Measurements from ENCODE around the gene ATOH1. TPM values are rescaled to one million over a fixed set of nuclear protein-coding genes. Genes with fewer than 3 reads are reported as not detected.

The ATOH1 gene
- total and polyA plus RNA-seq, 2 of the 4 experiments (the other 2 are of a cell fraction) = not detected

GRCh38 chr4:93852680-93853079 is 24.1 kb downstream of the ATOH1 start:
- TF ChIP-seq SMC3 (IDR thresholded peaks at IDR 0.05; ENCODE audit: low read depth, low read length) (no peak), MXI1 (IDR thresholded peaks at IDR 0.05; ENCODE audit: borderline replicate concordance, low read depth, low read length) (no peak), FOS (IDR thresholded peaks at IDR 0.05; ENCODE audit: low read depth, low read length) (no peak), NFE2L2 (IDR thresholded peaks at IDR 0.05; ENCODE audit: low read depth, low read length) (no peak), CEBPB (IDR thresholded peaks at IDR 0.05; ENCODE audit: low read depth, low read length) (no peak), MAFK (IDR thresholded peaks at IDR 0.05; ENCODE audit: low read depth, low read length) (no peak), POLR2A (IDR thresholded peaks at IDR 0.05; ENCODE audit: low read depth, low read length) (no peak), MAZ (IDR thresholded peaks at IDR 0.05; ENCODE audit: borderline replicate concordance, low read depth, low read length) (no peak), USF2 (IDR thresholded peaks at IDR 0.05; ENCODE audit: low read depth, low read length) (no peak), BHLHE40 (IDR thresholded peaks at IDR 0.05; ENCODE audit: low read depth, low read length) (no peak)
- TF ChIP-seq, protein P1, sequence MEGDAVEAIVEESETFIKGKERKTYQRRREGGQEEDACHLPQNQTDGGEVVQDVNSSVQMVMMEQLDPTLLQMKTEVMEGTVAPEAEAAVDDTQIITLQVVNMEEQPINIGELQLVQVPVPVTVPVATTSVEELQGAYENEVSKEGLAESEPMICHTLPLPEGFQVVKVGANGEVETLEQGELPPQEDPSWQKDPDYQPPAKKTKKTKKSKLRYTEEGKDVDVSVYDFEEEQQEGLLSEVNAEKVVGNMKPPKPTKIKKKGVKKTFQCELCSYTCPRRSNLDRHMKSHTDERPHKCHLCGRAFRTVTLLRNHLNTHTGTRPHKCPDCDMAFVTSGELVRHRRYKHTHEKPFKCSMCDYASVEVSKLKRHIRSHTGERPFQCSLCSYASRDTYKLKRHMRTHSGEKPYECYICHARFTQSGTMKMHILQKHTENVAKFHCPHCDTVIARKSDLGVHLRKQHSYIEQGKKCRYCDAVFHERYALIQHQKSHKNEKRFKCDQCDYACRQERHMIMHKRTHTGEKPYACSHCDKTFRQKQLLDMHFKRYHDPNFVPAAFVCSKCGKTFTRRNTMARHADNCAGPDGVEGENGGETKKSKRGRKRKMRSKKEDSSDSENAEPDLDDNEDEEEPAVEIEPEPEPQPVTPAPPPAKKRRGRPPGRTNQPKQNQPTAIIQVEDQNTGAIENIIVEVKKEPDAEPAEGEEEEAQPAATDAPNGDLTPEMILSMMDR (conservative IDR thresholded peaks at IDR 0.05; ENCODE audit: low read depth, low read length) = no peak
- H4K91ac ChIP-seq (ENCODE audit: insufficient read depth, low read depth, low read length) = no peak overlapping the region
- no peak for DNase-seq
- no peak overlapping the region for H2BK20ac ChIP-seq (ENCODE audit: low read depth, low read length)
- no peak for ATAC-seq (ENCODE audit: low read depth)
- no peak overlapping the region for H2AFZ ChIP-seq (replicated peaks; ENCODE audit: low read length, poor library complexity)
- H3K9me3 ChIP-seq (ENCODE audit: control insufficient read depth, insufficient read depth, low read length) = no peaks in the 10 kb centered on the region
- no peaks in the 10 kb centered on the region for H3K9me1 ChIP-seq (ENCODE audit: insufficient read depth, low read length)
- H3K27ac ChIP-seq (ENCODE audit: insufficient read depth, low read length) = no peak overlapping the region
- dilution Hi-C loops (cut with HindIII; ENCODE audit: low sequenced_read_pairs, unreplicated experiment) (no loop called here), intact Hi-C loops (cut with micrococcal nuclease) (no loop called here), in situ Hi-C loops (cut with MboI; ENCODE audit: low sequenced_read_pairs) (no loop called here)
- H2AK5ac ChIP-seq (ENCODE audit: low read depth, low read length) = no peak overlapping the region
- H4K8ac ChIP-seq (ENCODE audit: low read depth in 2 of 2, low read length in 2 of 2) = no peak overlapping the region
- no peaks in the 10 kb centered on the region for H3K36me3 ChIP-seq (ENCODE audit: control insufficient read depth, insufficient read depth, low read length)
- H3K4me1 ChIP-seq (ENCODE audit: control insufficient read depth, insufficient read depth, low read length) = no peaks in the 10 kb centered on the region
- no peaks in the 10 kb centered on the region for H3K79me1 ChIP-seq (ENCODE audit: low read depth in 1 of 2, low read length in 2 of 2)
- no peak overlapping the region for H3K18ac ChIP-seq (ENCODE audit: low read depth, low read length)
- POLR2A ChIA-PET (ENCODE audit: unreplicated experiment) = no interaction called here
- no peak overlapping the region for H3K9ac ChIP-seq (ENCODE audit: low read depth, low read length)
- no TSS peak for BruUV-seq (replicated peaks)
- no peak overlapping the region for H3K56ac ChIP-seq (ENCODE audit: extremely low read depth, insufficient read depth, low read length)
- H2BK15ac ChIP-seq (ENCODE audit: low read depth, low read length) = no peak overlapping the region
- H2BK5ac ChIP-seq (ENCODE audit: low read depth, low read length, poor library complexity, severe bottlenecking) = no peak overlapping the region
- H3K4me3 ChIP-seq (ENCODE audit: insufficient read depth, low read depth, low read length) = no peak overlapping the region
- H3K27me3 ChIP-seq (ENCODE audit: control insufficient read depth, insufficient read depth, low read length) = no peaks in the 10 kb centered on the region
- no peak overlapping the region for H3K14ac ChIP-seq (replicated peaks; ENCODE audit: low read depth, low read length)
- CTCF ChIA-PET = no interaction called here
- H4K20me1 ChIP-seq (ENCODE audit: insufficient read depth, low read length) = no peaks in the 10 kb centered on the region
- no peak overlapping the region for H2BK120ac ChIP-seq (ENCODE audit: low read depth, low read length)
- no peak overlapping the region for H3K4ac ChIP-seq (ENCODE audit: low read depth, low read length)
- no peak overlapping the region for H2AK9ac ChIP-seq (replicated peaks; ENCODE audit: low read depth, low read length, poor library complexity)
- no CpG with 5 or more reads among the region's 3 CpGs for WGBS, 2 experiments (ENCODE audit: extremely low coverage in 2 of 2, insufficient read length in 1 of 2)
- no peak overlapping the region for H4K5ac ChIP-seq (ENCODE audit: low read depth, low read length)
- no peak overlapping the region for H3K4me2 ChIP-seq (ENCODE audit: low read depth, low read length)
- no peak overlapping the region for H3K23ac ChIP-seq (ENCODE audit: low read depth, low read length)

Measured in IMR-90 (cell line).